Gastroesophageal sphincter (tissue), 3 donors: ENCODE results near the gene CNGB1.

Experiments
- EP300 ChIP-seq: sonication (generic); formaldehyde crosslinking; IDR thresholded peaks from one replicate; pipeline ENCODE4 v1.6.1; 2017; ENCODE audit warnings: antibody characterized with exemption, mild to moderate bottlenecking
- POLR2A ChIP-seq, 2 donors: fragments of 450-650 bp; IDR thresholded peaks; one replicate each; pipeline ENCODE4 v1.6.1; 2017; ENCODE audit warnings: antibody characterized with exemption in 2 of 2, mild to moderate bottlenecking in 2 of 2, moderate library complexity in 1 of 2
- POLR2AphosphoS5 ChIP-seq: sonication (generic); formaldehyde crosslinking; IDR thresholded peaks from one replicate; pipeline ENCODE4 v1.6.1; 2017; ENCODE audit warnings: antibody characterized with exemption
- TF ChIP-seq, protein P1 (sequence below), 4 experiments: fragments of 200-600 bp in 2 of 4; fragments of 450-650 bp in 2 of 4; sonication (generic) in 1 of 4; IDR thresholded peaks; one replicate each; pipeline ENCODE4 v1.5.1; 2017 to 2019; ENCODE audit warnings: antibody characterized with exemption in 4 of 4, mild to moderate bottlenecking in 2 of 4, moderate library complexity in 2 of 4

GRCh38 chr16:57949013-57949412, 21.9 kb downstream of the CNGB1 start:
- TF ChIP-seq, protein P1, sequence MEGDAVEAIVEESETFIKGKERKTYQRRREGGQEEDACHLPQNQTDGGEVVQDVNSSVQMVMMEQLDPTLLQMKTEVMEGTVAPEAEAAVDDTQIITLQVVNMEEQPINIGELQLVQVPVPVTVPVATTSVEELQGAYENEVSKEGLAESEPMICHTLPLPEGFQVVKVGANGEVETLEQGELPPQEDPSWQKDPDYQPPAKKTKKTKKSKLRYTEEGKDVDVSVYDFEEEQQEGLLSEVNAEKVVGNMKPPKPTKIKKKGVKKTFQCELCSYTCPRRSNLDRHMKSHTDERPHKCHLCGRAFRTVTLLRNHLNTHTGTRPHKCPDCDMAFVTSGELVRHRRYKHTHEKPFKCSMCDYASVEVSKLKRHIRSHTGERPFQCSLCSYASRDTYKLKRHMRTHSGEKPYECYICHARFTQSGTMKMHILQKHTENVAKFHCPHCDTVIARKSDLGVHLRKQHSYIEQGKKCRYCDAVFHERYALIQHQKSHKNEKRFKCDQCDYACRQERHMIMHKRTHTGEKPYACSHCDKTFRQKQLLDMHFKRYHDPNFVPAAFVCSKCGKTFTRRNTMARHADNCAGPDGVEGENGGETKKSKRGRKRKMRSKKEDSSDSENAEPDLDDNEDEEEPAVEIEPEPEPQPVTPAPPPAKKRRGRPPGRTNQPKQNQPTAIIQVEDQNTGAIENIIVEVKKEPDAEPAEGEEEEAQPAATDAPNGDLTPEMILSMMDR (IDR thresholded peaks at IDR 0.05), result no peak
- TF ChIP-seq POLR2A (IDR thresholded peaks at IDR 0.05) (no peak), POLR2AphosphoS5 (no peak), EP300 (no peak)
